GM21825 (cell line): ENCODE measurements around the gene UCK2.

ENCODE experiments used
- ATAC-seq: cut with Tn5 transposase; IDR thresholded peaks from one replicate; pipeline ENCODE4 v1.9.1; 2021; ENCODE audit warnings: mild to moderate bottlenecking, moderate library complexity; ENCODE audit not compliant: unreplicated experiment

Gene UCK2

DNA sequence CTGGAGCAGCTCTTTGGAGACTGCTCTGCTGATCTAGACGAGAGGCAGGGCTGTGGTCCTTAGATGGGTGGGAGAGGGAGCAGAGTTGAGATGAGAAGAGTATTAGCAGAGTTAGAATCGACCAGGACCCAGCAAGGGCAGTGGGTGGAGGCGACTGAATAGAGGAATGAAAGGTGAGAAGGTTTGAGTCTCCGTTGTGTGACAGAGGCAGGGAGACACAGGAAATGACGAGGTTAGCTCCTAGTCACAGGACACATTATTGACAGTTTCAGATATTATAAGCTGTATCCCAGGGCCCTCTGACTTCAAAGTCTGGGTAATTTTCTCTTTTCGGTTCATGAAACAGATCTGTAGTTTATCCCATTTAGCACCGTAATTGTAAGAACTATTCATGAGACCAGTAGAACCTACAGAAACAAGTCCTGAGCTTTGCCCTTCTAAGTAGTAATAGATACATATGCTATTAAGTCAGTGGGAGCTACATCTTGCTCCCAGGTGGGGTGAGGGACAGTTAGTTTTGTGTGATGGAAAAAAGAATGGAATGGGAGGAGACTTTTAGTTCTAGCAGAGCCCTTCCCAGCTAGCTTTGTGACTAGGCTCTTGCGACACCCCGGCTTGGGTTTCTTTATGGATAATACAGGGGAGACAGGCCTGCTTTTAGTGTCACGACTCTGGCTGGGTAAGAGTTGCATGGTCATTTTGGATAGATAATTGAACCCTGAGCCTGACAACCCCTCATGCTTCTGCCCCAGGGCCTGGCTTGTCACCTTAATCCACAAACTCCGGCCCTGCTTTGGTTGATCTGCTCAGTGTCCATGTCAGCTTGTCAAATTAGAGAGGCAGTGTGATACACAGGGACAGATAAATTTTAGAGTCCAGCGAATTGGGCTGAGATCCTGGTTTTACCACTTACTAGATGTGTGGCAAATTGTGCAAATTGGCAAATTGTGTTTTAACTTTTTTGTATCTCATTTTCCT, 70.2 kb downstream of the UCK2 start:
- no peak for ATAC-seq

GRCh38 chr1:165898837-165899236, 71.4 kb downstream of the UCK2 start:
- ATAC-seq, result no peak

DNA sequence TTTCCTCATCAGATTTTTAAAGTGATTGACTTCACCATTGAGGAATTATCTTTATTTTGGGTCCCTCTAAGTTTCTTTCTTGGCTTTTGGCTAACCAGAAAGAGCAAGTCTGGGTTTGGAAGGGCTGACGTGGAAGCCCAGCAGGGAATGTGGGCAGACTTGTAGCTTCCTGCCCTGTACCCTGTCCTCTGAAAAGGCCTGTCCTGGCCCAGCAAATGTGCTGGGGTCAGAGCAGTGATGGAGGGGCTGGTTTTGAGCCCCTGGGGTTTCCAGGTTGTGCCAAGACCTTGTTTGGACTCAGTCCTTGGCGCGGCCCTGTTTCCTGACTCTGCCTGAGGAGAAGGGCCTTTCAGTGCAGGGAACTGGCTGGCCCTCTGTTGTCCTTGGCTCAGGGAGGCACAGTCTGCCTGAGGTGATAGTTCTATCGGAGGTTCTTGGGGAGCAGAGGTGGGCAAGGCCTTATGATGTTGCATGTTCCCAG, 72.1 kb downstream of the UCK2 start:
- ATAC-seq, result no peak

DNA sequence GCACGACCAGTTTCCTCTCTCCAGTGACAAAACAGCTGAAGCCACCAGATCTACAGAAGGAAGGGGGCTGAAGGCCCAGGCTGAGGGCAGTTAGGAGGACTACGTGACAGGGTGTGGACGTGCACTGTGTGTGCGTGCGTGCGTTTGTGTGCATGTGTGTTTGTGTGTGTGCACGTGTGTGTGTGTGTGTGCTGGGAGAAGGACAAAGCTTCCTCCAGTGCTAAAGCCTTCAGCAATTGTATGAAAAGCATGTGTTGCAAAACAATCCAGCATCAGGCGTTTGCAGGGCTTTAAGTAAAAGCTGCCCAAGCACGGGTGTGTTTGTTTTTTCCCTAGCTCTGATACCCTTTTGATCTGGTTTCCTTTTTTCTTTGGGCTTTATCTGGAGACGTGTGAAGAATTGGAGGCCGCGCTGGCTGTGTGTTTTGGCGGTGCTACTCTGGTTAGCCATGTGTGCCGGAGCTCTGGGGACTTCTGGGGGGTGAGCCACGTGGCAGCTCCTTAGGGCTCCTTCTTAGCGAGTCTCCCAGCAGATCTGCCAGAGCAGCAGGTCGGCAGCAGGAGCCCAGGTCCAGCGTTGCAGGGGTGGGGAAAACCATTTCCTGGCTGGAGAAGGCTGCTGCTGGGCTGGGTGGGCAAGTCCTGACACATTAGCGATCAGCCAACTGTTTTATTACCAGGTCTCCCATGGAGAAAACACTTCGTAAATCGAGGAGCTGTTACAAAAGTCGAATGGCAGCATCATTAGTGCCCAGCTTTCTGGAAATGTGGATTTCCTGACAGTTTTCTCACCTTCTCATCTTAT, 73.4 kb downstream of the UCK2 start:
- ATAC-seq, result no peak

DNA sequence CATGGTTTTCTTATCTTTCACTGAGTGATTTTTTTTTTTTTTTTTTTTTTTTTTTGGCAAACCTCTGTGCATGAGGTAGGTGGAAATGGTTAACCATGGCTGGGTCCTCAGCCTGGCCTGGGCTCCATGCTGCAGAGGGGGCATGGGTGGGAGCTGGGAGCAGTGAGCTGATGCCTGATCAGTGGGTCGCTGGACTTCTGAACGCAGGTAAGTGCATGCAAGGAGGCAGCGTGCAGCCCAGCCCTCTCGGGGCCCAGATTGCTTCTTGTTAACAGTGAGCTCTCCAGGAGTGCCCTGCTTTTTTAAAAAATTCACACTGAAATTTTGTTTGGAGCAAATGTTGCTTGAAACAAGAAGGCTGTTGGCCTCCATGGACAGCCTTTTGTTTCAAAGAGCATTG, 75.2 kb downstream of the UCK2 start:
- no peak for ATAC-seq

DNA sequence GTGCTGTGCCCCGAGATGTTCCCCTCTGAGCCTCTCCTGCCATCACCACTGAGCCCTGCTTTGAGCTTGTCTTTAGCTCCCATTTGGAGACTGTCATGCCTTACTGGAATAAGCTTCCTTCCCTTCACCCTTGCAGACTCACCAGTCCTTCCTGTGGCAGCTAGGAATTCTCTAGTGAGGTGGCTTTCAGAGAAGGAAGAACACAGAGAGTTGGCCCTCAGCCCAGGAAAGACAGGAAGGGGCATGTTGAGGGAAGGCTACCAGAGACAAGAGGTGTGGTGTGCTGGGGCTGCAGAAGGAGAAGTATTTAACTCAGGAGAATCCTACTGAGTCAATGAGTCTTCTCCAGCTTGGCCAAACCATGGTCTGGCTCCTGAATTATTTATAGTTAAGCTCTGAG, 76.3 kb downstream of the UCK2 start:
- ATAC-seq, result no peak

DNA sequence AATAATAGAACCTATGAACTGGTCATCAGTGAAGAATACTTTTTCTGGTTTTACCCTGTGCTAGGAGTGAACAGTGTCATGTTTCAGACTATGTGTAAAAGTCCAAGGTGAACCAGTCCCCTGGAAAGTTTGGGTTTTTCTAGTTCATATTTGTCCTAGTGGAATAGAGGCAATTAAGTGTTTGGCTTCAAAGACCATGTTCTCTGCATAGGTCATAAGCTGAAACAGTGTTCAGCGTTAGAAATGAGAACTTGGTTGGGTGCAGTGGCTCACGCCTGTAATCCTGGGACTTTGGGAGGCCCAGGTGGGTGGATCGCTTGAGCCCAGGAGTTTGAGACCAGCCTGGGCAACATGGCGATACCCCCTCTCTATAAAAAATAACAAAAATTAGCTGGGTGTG, 77.5 kb downstream of the UCK2 start:
- no peak for ATAC-seq

GRCh38 chr1:165905853-165906252, 78.4 kb downstream of the UCK2 start:
- ATAC-seq, result no peak

DNA sequence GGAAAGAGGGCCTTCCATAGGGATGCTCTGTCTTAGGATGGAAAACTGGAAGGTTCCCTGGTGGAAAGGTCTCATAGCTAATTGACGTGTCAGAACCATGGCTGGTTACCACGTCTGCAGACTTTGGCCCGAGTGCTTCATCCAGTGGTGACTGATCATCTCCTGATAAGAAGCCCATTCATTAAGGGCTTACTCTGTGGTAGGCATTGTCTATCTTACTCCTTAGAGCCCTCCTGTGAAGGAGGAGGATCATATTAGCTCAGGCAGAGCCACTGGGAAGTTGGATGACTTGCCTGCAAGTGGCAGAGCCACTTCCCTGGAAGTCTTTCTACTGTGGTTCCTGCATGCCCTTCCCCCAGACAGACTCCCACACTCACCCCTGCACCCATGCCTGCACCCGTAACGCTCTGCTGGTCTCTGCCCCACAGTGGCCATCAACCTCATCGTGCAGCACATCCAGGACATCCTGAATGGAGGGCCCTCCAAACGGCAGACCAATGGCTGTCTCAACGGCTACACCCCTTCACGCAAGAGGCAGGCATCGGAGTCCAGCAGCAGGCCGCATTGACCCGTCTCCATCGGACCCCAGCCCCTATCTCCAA, 79.9 kb downstream of the UCK2 start:
- ATAC-seq, result no peak

- ATAC-seq, result no peak
Observed at GRCh38 chr1:165910764-165911421, 83.5 kb downstream of the UCK2 start.

DNA sequence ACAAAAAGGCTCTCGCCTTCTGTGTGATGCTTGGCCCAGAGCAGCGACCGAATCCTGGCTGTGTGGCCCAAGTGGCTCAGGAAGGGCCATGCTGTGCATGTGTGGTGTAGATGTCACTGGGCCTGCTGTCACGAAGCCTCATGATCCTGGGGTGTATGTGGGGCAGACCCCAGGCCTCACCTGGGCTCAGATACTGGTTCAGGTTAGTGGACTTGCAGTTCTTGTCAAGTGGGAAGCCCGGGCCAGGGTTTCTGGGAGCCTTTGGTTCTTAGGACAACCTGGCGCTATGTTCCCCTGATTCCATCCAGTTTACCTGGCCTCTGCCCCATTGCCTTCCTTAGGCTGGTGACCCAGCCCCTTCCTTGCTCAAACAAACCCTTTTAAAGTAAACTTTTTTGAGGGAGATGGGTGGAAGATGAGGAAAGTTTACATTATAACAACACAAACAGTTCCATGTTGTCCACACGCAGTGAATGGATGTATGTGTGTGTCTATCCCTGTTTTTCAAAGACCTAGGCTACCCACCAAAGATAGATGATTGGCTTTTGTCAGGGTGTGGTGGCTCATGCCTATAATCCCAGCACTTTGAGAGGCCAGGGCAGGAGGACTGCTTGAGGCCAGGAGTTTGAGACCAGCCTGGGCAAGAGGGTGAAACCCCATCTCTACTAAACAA, 84.3 kb downstream of the UCK2 start:
- no peak for ATAC-seq

DNA sequence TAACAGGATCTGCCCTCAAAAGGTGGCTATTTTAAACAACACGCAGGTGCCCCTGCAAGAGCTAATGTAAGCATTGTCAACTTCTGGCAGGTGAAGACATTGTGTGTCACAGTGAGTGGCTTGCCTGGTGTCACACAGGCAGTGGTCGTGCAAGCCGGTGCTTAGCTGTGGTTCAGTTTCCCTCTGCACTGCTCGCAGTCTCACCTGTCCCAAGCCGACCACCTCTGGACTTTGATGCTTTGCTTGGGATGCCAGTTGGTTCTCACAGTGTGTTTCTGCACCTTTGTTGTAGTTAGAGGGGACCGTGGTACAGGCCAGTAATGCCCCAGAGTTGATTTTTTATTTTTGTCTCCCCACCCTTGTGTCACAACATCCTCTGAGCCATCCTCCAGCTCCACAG, 85.2 kb downstream of the UCK2 start:
- no peak for ATAC-seq

DNA sequence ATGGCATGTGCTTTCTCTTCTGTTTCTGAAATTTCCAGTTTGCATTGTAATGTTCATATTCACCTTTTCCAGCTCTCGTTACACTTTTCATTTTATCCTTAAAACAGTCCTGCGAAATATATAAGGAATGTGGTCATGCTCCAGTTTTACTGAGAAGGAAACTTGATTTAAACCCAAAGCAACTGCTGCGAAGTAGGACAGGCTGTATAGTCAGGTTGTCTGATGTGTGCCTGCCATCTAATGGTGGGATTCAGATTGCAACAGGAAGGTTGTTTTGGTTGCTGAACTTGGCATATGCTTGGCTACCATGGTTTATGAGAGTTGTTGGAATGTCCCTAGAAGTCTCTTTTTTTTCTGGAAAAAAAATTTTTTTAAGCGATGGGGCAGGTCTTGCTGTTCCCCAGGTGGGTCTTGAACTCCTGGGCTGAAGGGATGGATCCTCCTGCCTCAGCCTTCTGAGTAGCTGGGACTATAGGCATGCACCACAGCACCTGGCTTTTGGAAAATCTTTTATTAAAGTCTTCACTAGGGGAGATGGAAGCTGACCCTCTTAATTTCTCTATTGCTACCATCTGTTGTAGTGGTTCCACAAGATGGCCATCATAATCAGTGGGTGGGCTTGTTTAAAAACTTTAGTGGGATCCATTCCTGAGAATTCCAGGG, 86.9 kb downstream of the UCK2 start:
- peak; percentile 75 for ATAC-seq

DNA sequence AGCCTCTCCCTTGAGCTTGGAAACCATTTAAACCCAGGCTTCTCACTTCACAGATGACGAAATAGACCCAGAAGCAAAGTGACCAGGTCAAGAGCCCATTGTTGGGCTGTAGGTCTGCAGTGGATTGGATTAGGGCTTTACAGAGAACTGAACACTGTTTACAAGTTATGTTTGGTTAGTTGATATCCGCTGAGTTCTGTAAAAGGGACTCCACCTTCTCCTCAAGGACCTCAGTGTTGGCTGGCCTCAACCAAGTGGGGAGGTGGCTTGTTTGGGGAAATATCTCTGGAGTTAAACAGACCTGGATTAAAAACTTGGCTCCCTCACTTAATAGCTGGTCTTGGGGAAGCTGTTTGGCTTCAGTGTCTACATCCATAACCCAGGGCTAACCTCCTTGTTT, 88.1 kb downstream of the UCK2 start:
- ATAC-seq, result no peak

DNA sequence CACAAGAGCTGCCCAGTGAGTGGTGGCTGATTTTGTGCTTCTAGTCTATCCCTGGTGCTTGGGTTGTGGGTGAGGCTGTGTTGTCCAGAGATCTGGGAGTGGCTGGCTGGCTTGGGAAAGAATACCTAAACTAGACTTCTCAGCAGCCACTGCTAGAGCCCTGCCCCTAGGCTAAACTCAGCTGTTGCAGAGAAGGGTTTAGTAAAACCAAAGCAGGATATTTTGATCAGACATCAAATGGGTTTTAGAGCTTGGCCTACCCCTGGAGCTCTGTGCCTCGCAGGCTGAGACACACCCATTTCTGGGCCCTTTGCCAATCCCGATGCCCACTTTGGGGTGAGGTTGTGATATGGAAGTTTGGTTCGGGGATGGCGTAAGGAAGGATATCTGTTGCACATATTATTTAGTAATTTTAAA, 88.5 kb downstream of the UCK2 start:
- no peak for ATAC-seq

DNA sequence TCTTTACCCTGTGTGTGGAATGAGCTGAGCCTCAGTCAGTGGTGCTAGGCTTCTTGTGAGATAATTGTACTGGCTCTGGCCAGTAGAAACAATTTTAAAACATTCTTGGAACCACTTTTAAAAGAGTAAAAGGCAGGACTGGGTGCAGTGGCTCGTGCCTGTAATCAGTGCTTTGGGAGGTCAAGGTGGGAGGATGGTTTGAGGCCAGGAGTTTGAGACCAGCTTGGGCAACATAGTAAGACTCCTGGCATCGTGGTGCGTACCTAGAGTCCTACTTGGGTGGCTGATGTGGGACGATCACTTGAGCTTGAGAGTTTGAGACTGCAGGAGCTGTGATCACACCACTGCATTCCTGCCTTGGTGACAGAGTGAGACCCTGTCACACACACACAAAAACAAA, 89.8 kb downstream of the UCK2 start:
- ATAC-seq, result no peak

DNA sequence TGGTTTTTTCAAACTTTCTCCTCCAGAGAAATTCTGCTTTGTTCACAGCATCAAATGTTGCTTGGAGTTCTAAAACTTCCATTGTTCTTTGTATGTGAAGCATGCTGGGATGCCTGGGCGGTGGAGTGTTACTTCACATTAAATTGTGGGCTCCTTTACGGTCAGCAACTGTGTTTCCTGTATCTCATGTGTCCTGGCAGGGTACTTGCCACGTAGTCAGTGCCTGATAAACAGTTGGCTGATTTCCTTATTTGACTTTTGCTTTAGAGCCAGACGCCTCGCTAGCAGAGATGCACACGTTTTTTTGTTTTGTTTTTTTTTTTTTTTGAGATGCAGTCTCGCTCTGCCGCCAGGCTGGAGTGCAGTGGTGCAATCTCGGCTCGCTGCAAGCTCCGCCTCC, 96.7 kb downstream of the UCK2 start:
- no peak for ATAC-seq

GRCh38 chr1:165925498-165926079, 98.2 kb downstream of the UCK2 start:
- ATAC-seq, result no peak

DNA sequence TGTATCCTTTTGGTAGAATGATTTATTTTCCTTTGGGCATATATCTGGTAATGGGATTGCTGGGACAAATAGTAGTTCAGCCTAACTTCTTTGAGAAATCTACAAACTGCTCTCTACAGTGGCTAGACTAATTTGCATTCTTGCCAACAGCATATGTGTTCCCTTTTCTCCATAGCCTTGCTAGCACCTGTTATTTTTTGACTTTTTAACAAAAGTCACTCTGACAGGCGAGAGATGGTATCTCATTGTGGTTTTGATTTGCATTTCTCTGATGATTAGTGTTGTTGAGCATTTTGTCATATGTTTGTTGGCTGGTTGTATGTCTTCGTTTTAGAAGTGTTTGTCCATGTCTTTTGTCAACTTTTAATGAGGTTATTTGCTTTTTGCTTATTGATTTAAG, 99.8 kb downstream of the UCK2 start:
- peak; percentile 63 for ATAC-seq
